Natural killer cell (primary cell): ENCODE data around the gene TDRD9. TPM values are rescaled to one million over a fixed set of nuclear protein-coding genes. Genes with fewer than 3 reads are reported as not detected.

Experiments
- ATAC-seq, 3 donors: fragments of 150-1000 bp in 2 of 3; fragments of 200-7000 bp in 1 of 3; cut with Tn5 transposase; 1 replicate in 1 of 3; 2 replicates in 2 of 3; pipeline ENCODE4 v1.10.0; 2021; ENCODE audit warnings: mild to moderate bottlenecking in 2 of 3, moderate library complexity in 2 of 3
- DNase-seq, 2 donors: peaks; one replicate each; pipeline versions ENCODE4 v3.0.0 to v3.0.0-alpha.2; 2013 to 2021; ENCODE audit warnings: mixed read lengths in 1 of 2
- H3K27ac ChIP-seq: one replicate; pipeline ENCODE4 v1.5.1; 2013; ENCODE audit warnings: mild to moderate bottlenecking, low read length
- H3K27me3 ChIP-seq: one replicate; pipeline ENCODE4 v1.6.1; 2013; ENCODE audit warnings: low read length; ENCODE audit not compliant: control insufficient read depth, insufficient read depth
- H3K36me3 ChIP-seq: one replicate; pipeline ENCODE4 v1.6.1; 2013; ENCODE audit warnings: low read length; ENCODE audit not compliant: control insufficient read depth, insufficient read depth
- H3K4me1 ChIP-seq: one replicate; pipeline ENCODE4 v1.6.1; 2013; ENCODE audit warnings: low read length; ENCODE audit not compliant: control insufficient read depth, insufficient read depth
- H3K4me3 ChIP-seq: one replicate; pipeline ENCODE4 v1.5.1; 2013; ENCODE audit warnings: low read length
- H3K9me3 ChIP-seq: one replicate; pipeline ENCODE4 v1.6.1; 2013; ENCODE audit warnings: low read length; ENCODE audit not compliant: control insufficient read depth, insufficient read depth
- H3K27ac Mint-ChIP-seq, 2 donors: one replicate each; pipeline ENCODE4 v1.8.0; 2022; ENCODE audit warnings: mild to moderate bottlenecking in 2 of 2, mixed read lengths in 2 of 2, moderate library complexity in 1 of 2
- H3K27me3 Mint-ChIP-seq, 2 donors: one replicate each; pipeline ENCODE4 v1.8.0; 2022; ENCODE audit warnings: low read depth in 2 of 2, mixed read lengths in 2 of 2
- H3K36me3 Mint-ChIP-seq: one replicate; pipeline ENCODE4 v1.8.0; 2022; ENCODE audit warnings: mixed read lengths
- H3K4me1 Mint-ChIP-seq, 2 donors: one replicate each; pipeline ENCODE4 v1.8.0; 2022; ENCODE audit warnings: mixed read lengths in 2 of 2
- H3K4me3 Mint-ChIP-seq: one replicate; pipeline ENCODE4 v1.8.0; 2022; ENCODE audit warnings: mild to moderate bottlenecking, moderate library complexity, mixed read lengths
- H3K9me3 Mint-ChIP-seq, 2 donors: one replicate each; pipeline ENCODE4 v1.8.0; 2022; ENCODE audit warnings: mixed read lengths in 2 of 2
- WGBS: methylation state at CpG from one replicate; pipeline ENCODE4 v1.1.7; 2013; ENCODE audit warnings: missing lambda C conversion rate; ENCODE audit not compliant: insufficient coverage; 5-methylcytosine and 5-hydroxymethylcytosine counted together
- intact Hi-C: fragments of 100-400 bp; cut with micrococcal nuclease; formaldehyde crosslinking; loops from one replicate; pipeline ENCODE4 v1.14.2; 2022
- total RNA-seq, 4 donors: library from RNA; stranded (reverse); fragments of 120-200 nt in 1 of 4; gene quantifications; one replicate each; pipeline versions ENCODE4 v1.2.3 to v1.2.4, GENCODE V29; 2013 to 2022
- TF ChIP-seq, protein P1 (sequence below): fragments of 200-600 bp; IDR thresholded peaks from one replicate; pipeline ENCODE4 v1.8.0; 2022; ENCODE audit warnings: antibody characterized with exemption

TDRD9 gene
- total RNA-seq, 3 donors from 2014 or later (not counting 1 experiment from before 2014, with no cell fraction given) = 0.75 to 2.2 (median 1.4) TPM

DNA sequence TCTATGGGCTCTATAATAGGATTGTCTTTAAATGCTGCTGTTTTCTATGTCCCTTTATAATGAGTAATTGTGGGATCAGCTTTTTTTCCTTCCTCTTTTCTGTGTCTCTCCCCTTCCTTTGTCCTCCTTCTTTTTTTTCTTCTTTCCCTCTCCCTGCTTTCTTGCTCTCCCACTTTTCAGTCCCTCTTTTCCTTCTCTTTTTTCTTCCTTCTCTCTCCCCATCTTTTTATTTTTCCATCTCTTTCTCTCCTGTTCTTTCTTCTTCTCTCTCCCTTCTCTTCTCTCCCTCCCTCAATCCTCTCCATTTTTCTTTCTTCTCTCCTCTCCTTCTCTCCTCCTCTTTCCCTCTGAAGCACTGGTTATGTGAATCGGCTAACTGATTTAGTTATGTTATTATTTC is 76.6 kb downstream of the TDRD9 start:
- Mint-ChIP-seq H3K36me3 (no peaks in the 10 kb centered on the region), H3K4me1 (no peaks in the 10 kb centered on the region), H3K27ac (no peak overlapping the region), H3K4me3 (no peak overlapping the region), H3K9me3 (no peaks in the 10 kb centered on the region), H3K27me3 (peaks cover 0 to 8% of the 10 kb centered on the region in 2 donors)
- H3K4me3 ChIP-seq = no peak overlapping the region
- no CpG with 5 or more reads among the region's 1 CpG for WGBS
- H3K36me3 ChIP-seq = no peaks in the 10 kb centered on the region
- TF ChIP-seq, protein P1, sequence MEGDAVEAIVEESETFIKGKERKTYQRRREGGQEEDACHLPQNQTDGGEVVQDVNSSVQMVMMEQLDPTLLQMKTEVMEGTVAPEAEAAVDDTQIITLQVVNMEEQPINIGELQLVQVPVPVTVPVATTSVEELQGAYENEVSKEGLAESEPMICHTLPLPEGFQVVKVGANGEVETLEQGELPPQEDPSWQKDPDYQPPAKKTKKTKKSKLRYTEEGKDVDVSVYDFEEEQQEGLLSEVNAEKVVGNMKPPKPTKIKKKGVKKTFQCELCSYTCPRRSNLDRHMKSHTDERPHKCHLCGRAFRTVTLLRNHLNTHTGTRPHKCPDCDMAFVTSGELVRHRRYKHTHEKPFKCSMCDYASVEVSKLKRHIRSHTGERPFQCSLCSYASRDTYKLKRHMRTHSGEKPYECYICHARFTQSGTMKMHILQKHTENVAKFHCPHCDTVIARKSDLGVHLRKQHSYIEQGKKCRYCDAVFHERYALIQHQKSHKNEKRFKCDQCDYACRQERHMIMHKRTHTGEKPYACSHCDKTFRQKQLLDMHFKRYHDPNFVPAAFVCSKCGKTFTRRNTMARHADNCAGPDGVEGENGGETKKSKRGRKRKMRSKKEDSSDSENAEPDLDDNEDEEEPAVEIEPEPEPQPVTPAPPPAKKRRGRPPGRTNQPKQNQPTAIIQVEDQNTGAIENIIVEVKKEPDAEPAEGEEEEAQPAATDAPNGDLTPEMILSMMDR = no peak
- no peaks in the 10 kb centered on the region for H3K4me1 ChIP-seq
- H3K27ac ChIP-seq = no peak overlapping the region
- DNase-seq (no peak), ATAC-seq (no peak)
- H3K27me3 ChIP-seq = no peaks in the 10 kb centered on the region
- no peaks in the 10 kb centered on the region for H3K9me3 ChIP-seq
- intact Hi-C loops = no loop called here

DNA sequence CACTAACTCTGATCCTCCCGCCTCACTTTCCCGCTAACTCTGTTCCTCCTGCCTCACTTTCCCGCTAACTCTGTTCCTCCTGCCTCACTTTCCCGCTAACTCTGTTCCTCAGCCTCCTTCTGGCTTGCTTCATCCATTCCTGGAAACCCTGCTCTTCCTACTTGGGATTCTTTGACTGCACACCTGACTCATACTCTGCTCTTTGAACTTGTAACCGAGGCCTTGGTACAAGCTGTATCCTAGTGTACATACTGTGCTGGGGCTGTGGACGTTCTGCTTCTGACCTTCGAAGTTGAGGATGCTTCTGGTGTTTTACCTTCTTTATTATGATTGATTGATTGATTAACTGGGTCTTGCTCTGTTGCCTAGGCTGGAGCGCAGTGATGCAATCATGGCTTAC is 77.2 kb downstream of the TDRD9 start:
- intact Hi-C loops = no loop called here
- DNase-seq = no peak
- H3K27ac Mint-ChIP-seq = no peak overlapping the region

DNA sequence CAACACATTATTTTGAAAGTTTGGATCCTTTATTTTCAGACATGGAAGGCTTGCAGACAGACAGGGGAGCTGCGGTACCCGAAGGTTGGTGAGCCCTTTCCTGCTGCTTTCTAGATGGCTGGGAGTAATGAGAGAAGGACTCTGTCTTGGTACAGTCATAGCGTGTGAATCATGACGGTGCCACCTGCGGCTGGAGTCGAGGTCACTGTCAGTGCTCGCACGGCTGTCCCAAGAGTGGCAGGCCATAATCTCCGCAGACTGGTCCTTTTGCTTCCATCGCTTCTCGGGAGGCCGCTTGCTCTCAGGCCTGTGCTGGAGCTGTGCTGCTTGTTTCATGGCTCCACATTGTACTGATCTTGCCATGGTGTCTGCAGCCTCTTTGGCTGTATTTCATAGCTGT is 78.9 kb downstream of the TDRD9 start:
- Mint-ChIP-seq H3K36me3 (no peaks in the 10 kb centered on the region), H3K27me3 (peaks cover 0 to 8% of the 10 kb centered on the region in 2 donors), H3K9me3 (no peaks in the 10 kb centered on the region), H3K4me3 (no peak overlapping the region), H3K4me1 (no peaks in the 10 kb centered on the region), H3K27ac (no peak overlapping the region)
- no peaks in the 10 kb centered on the region for H3K9me3 ChIP-seq
- H3K27me3 ChIP-seq = no peaks in the 10 kb centered on the region
- no peaks in the 10 kb centered on the region for H3K4me1 ChIP-seq
- TF ChIP-seq, protein P1 = no peak
- H3K36me3 ChIP-seq = no peaks in the 10 kb centered on the region
- ATAC-seq (no peak), DNase-seq (no peak)
- intact Hi-C loops = no loop called here
- WGBS = 93% methylated on average over 12 of the region's 12 CpGs
- H3K27ac ChIP-seq = no peak overlapping the region
- no peak overlapping the region for H3K4me3 ChIP-seq

More for the DNA sequence above, 77.2 kb downstream of the TDRD9 start:
- 87% methylated on average over 8 of the region's 8 CpGs for WGBS
- H3K27me3 Mint-ChIP-seq = peaks cover 0 to 8% of the 10 kb centered on the region in 2 donors
- H3K9me3 Mint-ChIP-seq = no peaks in the 10 kb centered on the region
- no peaks in the 10 kb centered on the region for H3K36me3 ChIP-seq
- no peaks in the 10 kb centered on the region for H3K4me1 Mint-ChIP-seq
- TF ChIP-seq, protein P1 = no peak
- H3K4me3 Mint-ChIP-seq = no peak overlapping the region
- no peaks in the 10 kb centered on the region for H3K4me1 ChIP-seq
- H3K27ac ChIP-seq = no peak overlapping the region
- no peaks in the 10 kb centered on the region for H3K9me3 ChIP-seq
- no peaks in the 10 kb centered on the region for H3K36me3 Mint-ChIP-seq
- ATAC-seq = no peak
- no peak overlapping the region for H3K4me3 ChIP-seq
- H3K27me3 ChIP-seq = no peaks in the 10 kb centered on the region

DNA sequence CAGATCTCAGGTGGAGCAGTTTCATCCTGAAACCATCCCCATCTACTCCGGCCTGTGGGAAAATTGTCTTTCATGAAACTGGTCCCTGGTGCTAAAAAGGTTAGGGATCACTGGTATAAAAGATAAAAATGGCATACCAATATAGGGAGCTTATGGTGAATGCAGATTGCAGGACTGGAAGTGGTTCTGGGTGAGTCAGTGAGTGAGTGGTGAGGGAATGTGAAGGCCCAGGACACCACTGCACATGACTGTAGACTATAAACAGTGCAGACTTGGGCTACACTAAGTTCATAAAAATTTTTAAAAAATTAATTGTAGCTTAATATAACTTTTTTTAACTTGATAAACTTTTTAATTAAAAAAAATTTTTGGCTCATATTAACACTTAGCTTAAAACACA is 81.0 kb downstream of the TDRD9 start:
- Mint-ChIP-seq H3K4me1 (no peaks in the 10 kb centered on the region), H3K9me3 (no peaks in the 10 kb centered on the region), H3K36me3 (no peaks in the 10 kb centered on the region), H3K27me3 (peaks cover 0 to 8% of the 10 kb centered on the region in 2 donors), H3K4me3 (no peak overlapping the region), H3K27ac (no peak overlapping the region)
- no peaks in the 10 kb centered on the region for H3K27me3 ChIP-seq
- no peak for DNase-seq
- no peak overlapping the region for H3K27ac ChIP-seq
- no peak overlapping the region for H3K4me3 ChIP-seq
- intact Hi-C loops = no loop called here
- no peaks in the 10 kb centered on the region for H3K9me3 ChIP-seq
- no peak for ATAC-seq
- TF ChIP-seq, protein P1 = no peak
- no peaks in the 10 kb centered on the region for H3K4me1 ChIP-seq
- H3K36me3 ChIP-seq = no peaks in the 10 kb centered on the region
- 100% methylated on average over 1 of the region's 1 CpG for WGBS
